GM23248 (cell line): ENCODE measurements around the gene ASB5.

ENCODE experiments used
- EZH2 ChIP-seq: fragments of 200-600 bp; sonication (generic); IDR thresholded peaks from 2 replicates; pipeline ENCODE4 v1.6.1; 2018; ENCODE audit warnings: antibody characterized with exemption, mild to moderate bottlenecking; ENCODE audit not compliant: insufficient read depth, poor library complexity, severe bottlenecking
- EZH2phosphoT487 ChIP-seq: fragments of 200-600 bp; sonication (generic); IDR thresholded peaks from 2 replicates; pipeline ENCODE4 v1.6.1; 2018; ENCODE audit warnings: antibody characterized with exemption, moderate library complexity, mild to moderate bottlenecking, low read depth; ENCODE audit not compliant: insufficient read depth

GRCh38 chr4:176187624-176188023 is 81.4 kb downstream of the ASB5 start:
- TF ChIP-seq EZH2 (no peak), EZH2phosphoT487 (no peak)
